Measurements from ENCODE around the gene NES. TPM values are rescaled to one million over a fixed set of nuclear protein-coding genes. Genes with fewer than 3 reads are reported as not detected.

The NES gene
- total RNA-seq, 4 donors from 2014 or later: 16.6 to 37.4 (median 32.5) TPM

GRCh38 chr1:156655904-156656516, 21.2 kb downstream of the NES start:
- Histone ChIP-seq H3K4me3 (no peak overlapping the region), H3K36me3 (no peaks in the 10 kb centered on the region), H3K27me3 (peaks cover 0 to 62% (median 14%) of the 10 kb centered on the region in 4 donors), H3K9me3 (no peaks in the 10 kb centered on the region), H3K4me1 (peaks cover 34 to 44% (median 40%) of the 10 kb centered on the region in 4 donors), H3K27ac (replicated peaks in 1 of 4) (no peak overlapping the region)
- 56% methylated on average over 9 of the region's 9 CpGs for WGBS
- intact Hi-C loops (cut with DNase I): loop anchor here (10.0 kb wide), 1 partner anchor 71 kb away; no protein-coding TSS in a partner anchor
- TF ChIP-seq POLR2AphosphoS5 (IDR thresholded peaks at IDR 0.05) (no peak), EP300 (IDR thresholded peaks at IDR 0.05) (no peak), POLR2A (IDR thresholded peaks at IDR 0.05; ENCODE audit: low read depth) (no peak), CTCF (IDR thresholded peaks at IDR 0.05) (no peak)
- no peak for DNase-seq (ENCODE audit: extremely low spot score)

GRCh38 chr1:156655151-156655903, 21.9 kb downstream of the NES start:
- no peaks in the 10 kb centered on the region for H3K9me3 ChIP-seq
- no peak for DNase-seq (ENCODE audit: extremely low spot score)
- intact Hi-C loops (cut with DNase I): loop anchor here (10.0 kb wide), 1 partner anchor 71 kb away; no protein-coding TSS in a partner anchor
- peaks cover 27 to 37% (median 33%) of the 10 kb centered on the region in 4 donors for H3K4me1 ChIP-seq
- peaks cover 0 to 69% (median 14%) of the 10 kb centered on the region in 4 donors for H3K27me3 ChIP-seq
- no peaks in the 10 kb centered on the region for H3K36me3 ChIP-seq
- H3K4me3 ChIP-seq: no peak overlapping the region
- 33% methylated on average over 2 of the region's 2 CpGs for WGBS
- H3K27ac ChIP-seq (replicated peaks in 1 of 4): no peak overlapping the region
- no peak for TF ChIP-seq POLR2AphosphoS5 (IDR thresholded peaks at IDR 0.05)
- no peak for TF ChIP-seq CTCF (IDR thresholded peaks at IDR 0.05)
- TF ChIP-seq POLR2A (IDR thresholded peaks at IDR 0.05; ENCODE audit: low read depth): no peak
- TF ChIP-seq EP300 (IDR thresholded peaks at IDR 0.05): no peak

- intact Hi-C loops (cut with DNase I): loop anchor here (10.0 kb wide), 1 partner anchor 70 kb away; no protein-coding TSS in a partner anchor
Measured at GRCh38 chr1:156654700-156655099, 22.5 kb downstream of the NES start.

GRCh38 chr1:156652992-156653355, 24.2 kb downstream of the NES start:
- H3K36me3 ChIP-seq: no peaks in the 10 kb centered on the region
- TF ChIP-seq POLR2A (IDR thresholded peaks at IDR 0.05; ENCODE audit: low read depth) (no peak), CTCF (IDR thresholded peaks at IDR 0.05) (no peak), EP300 (IDR thresholded peaks at IDR 0.05) (no peak), POLR2AphosphoS5 (IDR thresholded peaks at IDR 0.05) (no peak)
- peaks cover 15 to 21% (median 17%) of the 10 kb centered on the region in 4 donors for H3K4me1 ChIP-seq
- WGBS: 80% methylated on average over 9 of the region's 9 CpGs
- H3K4me3 ChIP-seq: no peak overlapping the region
- H3K27me3 ChIP-seq: peaks cover 0 to 90% (median 14%) of the 10 kb centered on the region in 4 donors
- no peak overlapping the region for H3K27ac ChIP-seq (replicated peaks in 1 of 4)
- no peaks in the 10 kb centered on the region for H3K9me3 ChIP-seq
- no peak for DNase-seq (ENCODE audit: extremely low spot score)
- intact Hi-C loops (cut with DNase I): loop anchor here (10.0 kb wide), 1 partner anchor 68 kb away; no protein-coding TSS in a partner anchor

More at GRCh38 chr1:156654700-156655099, 22.5 kb downstream of the NES start:
- no peak for DNase-seq (ENCODE audit: extremely low spot score)
- no peak overlapping the region for H3K27ac ChIP-seq (replicated peaks in 1 of 4)
- WGBS: 22% methylated on average over 1 of the region's 1 CpG
- TF ChIP-seq POLR2AphosphoS5 (IDR thresholded peaks at IDR 0.05): no peak
- TF ChIP-seq EP300 (IDR thresholded peaks at IDR 0.05): no peak
- no peak for TF ChIP-seq POLR2A (IDR thresholded peaks at IDR 0.05; ENCODE audit: low read depth)
- no peak for TF ChIP-seq CTCF (IDR thresholded peaks at IDR 0.05)
- H3K4me1 ChIP-seq: peaks cover 22 to 31% (median 27%) of the 10 kb centered on the region in 4 donors
- no peaks in the 10 kb centered on the region for H3K36me3 ChIP-seq
- no peaks in the 10 kb centered on the region for H3K9me3 ChIP-seq
- H3K27me3 ChIP-seq: peaks cover 0 to 73% (median 14%) of the 10 kb centered on the region in 4 donors
- no peak overlapping the region for H3K4me3 ChIP-seq

Data from esophagus muscularis mucosa (tissue), 4 donors.